Activated T-helper 2 cell treated with anti-CD3 and anti-CD28 coated beads, Interferon-gamma antibody, Interleukin-2, Interleukin-4, amounts not matched to agents 10 μg/mL and 5 μg/mL and 100 μg/mL, durations not matched to agents 14 hours and 24 hours and 36 hours (primary cell): ENCODE results near the gene CHRNA4. TPM values are rescaled to one million over a fixed set of nuclear protein-coding genes. Genes with fewer than 3 reads are reported as not detected.

ENCODE experiments used
- DNase-seq: peaks from one replicate; pipeline ENCODE4 v3.0.0; 2021; ENCODE audit warnings: low spot score
- H3K27ac Mint-ChIP-seq: one replicate; pipeline ENCODE4 v1.8.0; 2021; ENCODE audit warnings: mixed read lengths
- H3K27me3 Mint-ChIP-seq: one replicate; pipeline ENCODE4 v1.8.0; 2021; ENCODE audit warnings: low read depth, mixed read lengths
- H3K36me3 Mint-ChIP-seq: one replicate; pipeline ENCODE4 v1.8.0; 2021; ENCODE audit warnings: low read depth, mixed read lengths
- H3K4me1 Mint-ChIP-seq: one replicate; pipeline ENCODE4 v1.8.0; 2021; ENCODE audit warnings: low read depth, mixed read lengths
- H3K4me3 Mint-ChIP-seq: one replicate; pipeline ENCODE4 v1.8.0; 2021; ENCODE audit warnings: low read depth, mild to moderate bottlenecking, moderate library complexity, mixed read lengths
- H3K9me3 Mint-ChIP-seq: one replicate; pipeline ENCODE4 v1.8.0; 2021; ENCODE audit warnings: mixed read lengths
- intact Hi-C: fragments of 100-400 bp; cut with micrococcal nuclease; formaldehyde crosslinking; loops from one replicate; pipeline ENCODE4 v1.15.1; 2023
- total RNA-seq: library from RNA; stranded (reverse); gene quantifications from 2 replicates; pipeline ENCODE4 v1.2.3, GENCODE V29; 2022

CHRNA4 gene
- total RNA-seq, 1 donor from 2014 or later = not detected

- H3K27ac Mint-ChIP-seq = no peak overlapping the region
- no peaks in the 10 kb centered on the region for H3K9me3 Mint-ChIP-seq
- H3K4me3 Mint-ChIP-seq = no peak overlapping the region
- no peaks in the 10 kb centered on the region for H3K27me3 Mint-ChIP-seq
- H3K36me3 Mint-ChIP-seq = no peaks in the 10 kb centered on the region
- intact Hi-C loops = no loop called here
- H3K4me1 Mint-ChIP-seq = no peaks in the 10 kb centered on the region
- DNase-seq = no peak
These were observed 8.8 kb upstream of the CHRNA4 start for GRCh38 chr20:63369724-63370617.

DNA sequence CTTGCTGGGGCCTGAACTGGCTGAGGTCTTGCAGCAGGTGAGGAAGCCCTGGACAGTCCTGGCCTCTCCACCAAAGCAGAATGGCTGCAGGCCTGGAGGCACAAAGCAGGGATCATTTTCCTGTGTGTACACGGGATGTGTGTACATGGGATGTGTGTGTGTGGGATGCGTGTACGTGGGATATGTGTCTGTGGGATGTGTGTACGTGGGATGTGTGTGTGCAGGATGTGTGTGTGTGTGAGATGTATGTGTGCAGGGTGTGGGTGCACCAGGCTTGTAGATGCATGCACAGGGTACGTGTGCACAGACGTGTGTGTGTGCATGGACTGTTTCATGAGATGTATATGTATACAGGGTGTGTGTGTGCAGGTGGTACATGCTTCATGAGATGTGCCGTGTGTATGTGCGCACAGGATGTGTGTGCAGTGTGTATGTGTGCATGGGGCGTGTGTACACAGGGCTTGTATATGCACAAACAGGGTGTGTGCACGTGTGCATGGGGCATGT is 7.9 kb upstream of the CHRNA4 start:
- Mint-ChIP-seq H3K36me3 (no peaks in the 10 kb centered on the region), H3K27ac (no peak overlapping the region), H3K9me3 (no peaks in the 10 kb centered on the region), H3K4me1 (no peaks in the 10 kb centered on the region), H3K27me3 (no peaks in the 10 kb centered on the region), H3K4me3 (no peak overlapping the region)
- intact Hi-C loops = no loop called here
- no peak for DNase-seq

DNA sequence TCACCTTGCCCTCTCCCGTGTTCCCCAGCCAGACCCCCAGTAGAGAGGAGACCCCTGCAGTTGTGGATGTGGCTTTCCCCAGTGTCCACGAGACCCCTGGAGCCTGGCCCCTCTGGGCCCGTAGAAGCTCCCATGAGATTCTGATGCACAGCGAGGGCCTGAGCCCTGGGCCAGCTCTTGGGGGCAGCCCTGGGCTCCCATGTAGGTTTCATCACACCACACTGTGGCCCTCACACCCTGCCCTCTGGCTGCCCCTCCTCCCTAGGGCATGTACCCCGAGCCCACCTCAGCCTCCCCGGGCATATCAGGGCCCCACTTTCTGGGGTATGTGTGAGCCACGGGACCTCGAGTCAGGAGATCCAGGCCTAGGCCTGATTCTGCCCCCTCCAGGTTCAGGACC is 7.0 kb upstream of the CHRNA4 start:
- Mint-ChIP-seq H3K9me3 (no peaks in the 10 kb centered on the region), H3K4me1 (no peaks in the 10 kb centered on the region), H3K27me3 (no peaks in the 10 kb centered on the region), H3K27ac (no peak overlapping the region), H3K36me3 (no peaks in the 10 kb centered on the region), H3K4me3 (no peak overlapping the region)
- intact Hi-C loops = no loop called here
- DNase-seq = no peak

DNA sequence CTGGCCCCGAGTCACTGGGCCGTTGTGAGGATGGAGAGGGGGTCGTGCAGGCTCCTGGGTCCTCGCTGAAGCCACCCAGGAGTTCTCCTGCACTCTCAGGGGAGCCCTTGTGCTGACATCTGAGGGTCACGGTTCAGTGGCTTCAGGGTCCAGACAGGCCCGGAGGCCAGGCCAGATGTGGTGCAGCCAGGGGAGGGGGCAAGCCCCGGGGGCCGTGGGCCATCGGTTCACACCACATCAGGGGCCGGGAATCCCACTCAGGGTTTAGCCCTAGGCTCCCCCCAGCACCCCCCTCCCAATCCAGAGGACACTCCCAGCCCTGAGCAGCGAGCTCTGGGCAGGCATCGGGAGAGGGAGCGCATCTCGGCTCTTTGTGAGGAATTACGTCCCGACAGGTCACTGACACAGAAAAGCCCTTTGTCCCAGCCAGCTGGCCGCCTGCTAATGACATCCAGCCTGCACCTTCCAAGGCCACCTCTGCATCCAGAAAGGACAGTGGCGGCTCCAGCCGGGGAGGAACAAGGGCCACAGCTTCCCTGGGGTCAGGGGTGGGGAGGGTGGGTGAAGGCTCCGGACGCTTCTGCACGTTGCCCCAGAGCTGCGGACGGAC is 6.4 kb upstream of the CHRNA4 start:
- Mint-ChIP-seq H3K36me3 (no peaks in the 10 kb centered on the region), H3K4me1 (no peaks in the 10 kb centered on the region), H3K27me3 (peaks cover 3% of the 10 kb centered on the region), H3K4me3 (no peak overlapping the region), H3K9me3 (no peaks in the 10 kb centered on the region), H3K27ac (no peak overlapping the region)
- DNase-seq = no peak
- intact Hi-C loops = no loop called here

- H3K4me1 Mint-ChIP-seq = no peaks in the 10 kb centered on the region
- H3K27ac Mint-ChIP-seq = no peak overlapping the region
- H3K36me3 Mint-ChIP-seq = no peaks in the 10 kb centered on the region
- peaks cover 7% of the 10 kb centered on the region for H3K27me3 Mint-ChIP-seq
- intact Hi-C loops = no loop called here
- H3K4me3 Mint-ChIP-seq = no peak overlapping the region
- no peak for DNase-seq
- H3K9me3 Mint-ChIP-seq = no peaks in the 10 kb centered on the region
These were observed 5.5 kb upstream of the CHRNA4 start for GRCh38 chr20:63366390-63367365.

- no peaks in the 10 kb centered on the region for H3K36me3 Mint-ChIP-seq
- H3K9me3 Mint-ChIP-seq = no peaks in the 10 kb centered on the region
- no peaks in the 10 kb centered on the region for H3K4me1 Mint-ChIP-seq
- H3K27me3 Mint-ChIP-seq = peaks cover 7% of the 10 kb centered on the region
- no peak overlapping the region for H3K27ac Mint-ChIP-seq
- DNase-seq = no peak
- H3K4me3 Mint-ChIP-seq = no peak overlapping the region
- intact Hi-C loops = no loop called here
These were observed 4.6 kb upstream of the CHRNA4 start for GRCh38 chr20:63365601-63366389.

GRCh38 chr20:63364801-63365585 is 3.8 kb upstream of the CHRNA4 start:
- Mint-ChIP-seq H3K36me3 (no peaks in the 10 kb centered on the region), H3K9me3 (no peaks in the 10 kb centered on the region), H3K4me1 (no peaks in the 10 kb centered on the region), H3K27ac (no peak overlapping the region), H3K4me3 (no peak overlapping the region), H3K27me3 (peaks cover 7% of the 10 kb centered on the region)
- no peak for DNase-seq
- intact Hi-C loops = no loop called here

GRCh38 chr20:63363981-63364561 is 2.9 kb upstream of the CHRNA4 start:
- intact Hi-C loops = no loop called here
- Mint-ChIP-seq H3K4me1 (no peaks in the 10 kb centered on the region), H3K9me3 (no peaks in the 10 kb centered on the region), H3K27ac (no peak overlapping the region), H3K4me3 (no peak overlapping the region), H3K27me3 (peaks cover 7% of the 10 kb centered on the region), H3K36me3 (no peaks in the 10 kb centered on the region)
- DNase-seq = no peak

- intact Hi-C loops = no loop called here
- no peak for DNase-seq
- H3K27ac Mint-ChIP-seq = no peak overlapping the region
- H3K9me3 Mint-ChIP-seq = no peaks in the 10 kb centered on the region
- H3K36me3 Mint-ChIP-seq = no peaks in the 10 kb centered on the region
- no peak overlapping the region for H3K4me3 Mint-ChIP-seq
- no peaks in the 10 kb centered on the region for H3K4me1 Mint-ChIP-seq
- H3K27me3 Mint-ChIP-seq = peaks cover 7% of the 10 kb centered on the region
These were observed 2.1 kb upstream of the CHRNA4 start for GRCh38 chr20:63363013-63363957.

DNA sequence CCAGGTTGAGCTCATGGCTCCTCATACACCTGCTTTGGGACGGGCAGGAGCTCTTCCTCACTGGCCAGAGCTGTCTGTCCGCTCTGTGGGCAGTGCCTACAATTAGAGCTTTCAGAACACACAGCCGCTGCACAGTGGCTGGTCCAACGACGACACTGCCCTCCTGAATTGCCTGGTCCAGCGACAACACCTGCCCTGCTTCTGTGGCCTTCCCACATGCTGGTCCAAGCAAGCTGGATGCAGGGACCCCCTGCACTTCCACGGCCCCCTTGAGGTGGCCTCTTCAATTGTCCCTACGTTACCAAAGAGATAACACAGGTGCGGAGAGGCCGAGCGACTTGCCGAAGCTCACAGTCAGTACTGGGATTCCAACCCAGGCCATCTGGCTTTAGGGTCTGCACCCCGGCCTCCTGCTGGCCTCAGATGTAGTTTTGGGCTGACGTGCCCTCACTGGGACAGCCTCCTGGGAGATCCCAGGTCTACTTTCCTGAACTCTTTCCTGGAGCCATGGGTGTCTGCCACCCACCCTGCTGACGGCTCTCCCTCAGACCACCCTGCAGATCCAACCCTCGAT is 1.4 kb upstream of the CHRNA4 start:
- no peaks in the 10 kb centered on the region for H3K9me3 Mint-ChIP-seq

More for the DNA sequence above, 1.4 kb upstream of the CHRNA4 start:
- DNase-seq = no peak
- H3K36me3 Mint-ChIP-seq = no peaks in the 10 kb centered on the region
- no peak overlapping the region for H3K27ac Mint-ChIP-seq
- peaks cover 7% of the 10 kb centered on the region for H3K27me3 Mint-ChIP-seq
- no peaks in the 10 kb centered on the region for H3K4me1 Mint-ChIP-seq
- H3K4me3 Mint-ChIP-seq = no peak overlapping the region
- intact Hi-C loops = no loop called here
